Osteocyte (in vitro differentiated cells): ENCODE data around the gene DEDD. TPM values are rescaled to one million over a fixed set of nuclear protein-coding genes. Genes with fewer than 3 reads are reported as not detected.

Source experiments
- DNase-seq: peaks from one replicate; pipeline ENCODE4 v3.0.0; 2021; ENCODE audit warnings: mixed read lengths; ENCODE audit not compliant: unreplicated experiment; ENCODE audit errors: extremely low spot score
- H3K27ac Mint-ChIP-seq: one replicate; pipeline ENCODE4 v1.8.0; 2021; ENCODE audit warnings: mild to moderate bottlenecking, mixed read lengths; ENCODE audit not compliant: unreplicated experiment
- H3K27me3 Mint-ChIP-seq: one replicate; pipeline ENCODE4 v1.8.0; 2021; ENCODE audit warnings: mixed read lengths; ENCODE audit not compliant: unreplicated experiment
- H3K36me3 Mint-ChIP-seq: one replicate; pipeline ENCODE4 v1.8.0; 2021; ENCODE audit warnings: mixed read lengths; ENCODE audit not compliant: unreplicated experiment
- H3K4me1 Mint-ChIP-seq: one replicate; pipeline ENCODE4 v1.8.0; 2021; ENCODE audit warnings: mixed read lengths; ENCODE audit not compliant: unreplicated experiment
- H3K4me3 Mint-ChIP-seq: one replicate; pipeline ENCODE4 v1.8.0; 2021; ENCODE audit warnings: mild to moderate bottlenecking, moderate library complexity, mixed read lengths; ENCODE audit not compliant: unreplicated experiment
- H3K9me3 Mint-ChIP-seq: one replicate; pipeline ENCODE4 v1.8.0; 2021; ENCODE audit warnings: mixed read lengths; ENCODE audit not compliant: unreplicated experiment
- total RNA-seq: library from RNA; stranded (reverse); gene quantifications from 2 replicates; pipeline ENCODE4 v1.2.1, GENCODE V29; 2021
- TF ChIP-seq, protein P1 (sequence below): fragments of 200-600 bp; sonication (generic); IDR thresholded peaks from 2 replicates; pipeline ENCODE4 v1.5.0; 2021; ENCODE audit warnings: antibody characterized with exemption, mild to moderate bottlenecking, moderate library complexity

Gene DEDD
- total RNA-seq, 1 donor from 2014 or later, result 40.8 TPM

DNA sequence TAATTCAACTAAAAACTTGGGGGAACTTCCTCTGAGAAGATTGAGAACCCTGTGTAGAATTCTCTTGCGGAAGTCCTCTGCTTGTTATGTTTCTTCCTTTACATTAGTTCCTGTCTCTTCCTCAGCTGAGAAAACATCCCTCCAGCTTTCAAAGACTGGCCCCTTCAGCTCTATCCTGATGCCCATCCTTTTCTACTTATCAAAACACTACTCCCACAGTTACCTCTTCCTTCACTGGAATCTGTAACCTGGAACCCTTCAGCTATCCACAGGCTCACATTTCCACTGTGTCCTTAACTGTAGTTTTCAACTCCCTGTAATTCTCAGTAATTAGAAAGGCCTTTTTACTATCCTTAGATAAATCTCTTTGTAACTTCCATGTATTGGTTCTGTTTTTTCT, 6.0 kb upstream of the DEDD start:
- DNase-seq, result no peak
- Mint-ChIP-seq H3K27me3 (no peaks in the 10 kb centered on the region), H3K36me3 (peaks cover 2% of the 10 kb centered on the region), H3K4me3 (no peak overlapping the region), H3K9me3 (no peaks in the 10 kb centered on the region), H3K27ac (no peak overlapping the region), H3K4me1 (no peaks in the 10 kb centered on the region)
- TF ChIP-seq, protein P1, sequence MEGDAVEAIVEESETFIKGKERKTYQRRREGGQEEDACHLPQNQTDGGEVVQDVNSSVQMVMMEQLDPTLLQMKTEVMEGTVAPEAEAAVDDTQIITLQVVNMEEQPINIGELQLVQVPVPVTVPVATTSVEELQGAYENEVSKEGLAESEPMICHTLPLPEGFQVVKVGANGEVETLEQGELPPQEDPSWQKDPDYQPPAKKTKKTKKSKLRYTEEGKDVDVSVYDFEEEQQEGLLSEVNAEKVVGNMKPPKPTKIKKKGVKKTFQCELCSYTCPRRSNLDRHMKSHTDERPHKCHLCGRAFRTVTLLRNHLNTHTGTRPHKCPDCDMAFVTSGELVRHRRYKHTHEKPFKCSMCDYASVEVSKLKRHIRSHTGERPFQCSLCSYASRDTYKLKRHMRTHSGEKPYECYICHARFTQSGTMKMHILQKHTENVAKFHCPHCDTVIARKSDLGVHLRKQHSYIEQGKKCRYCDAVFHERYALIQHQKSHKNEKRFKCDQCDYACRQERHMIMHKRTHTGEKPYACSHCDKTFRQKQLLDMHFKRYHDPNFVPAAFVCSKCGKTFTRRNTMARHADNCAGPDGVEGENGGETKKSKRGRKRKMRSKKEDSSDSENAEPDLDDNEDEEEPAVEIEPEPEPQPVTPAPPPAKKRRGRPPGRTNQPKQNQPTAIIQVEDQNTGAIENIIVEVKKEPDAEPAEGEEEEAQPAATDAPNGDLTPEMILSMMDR, result no peak

DNA sequence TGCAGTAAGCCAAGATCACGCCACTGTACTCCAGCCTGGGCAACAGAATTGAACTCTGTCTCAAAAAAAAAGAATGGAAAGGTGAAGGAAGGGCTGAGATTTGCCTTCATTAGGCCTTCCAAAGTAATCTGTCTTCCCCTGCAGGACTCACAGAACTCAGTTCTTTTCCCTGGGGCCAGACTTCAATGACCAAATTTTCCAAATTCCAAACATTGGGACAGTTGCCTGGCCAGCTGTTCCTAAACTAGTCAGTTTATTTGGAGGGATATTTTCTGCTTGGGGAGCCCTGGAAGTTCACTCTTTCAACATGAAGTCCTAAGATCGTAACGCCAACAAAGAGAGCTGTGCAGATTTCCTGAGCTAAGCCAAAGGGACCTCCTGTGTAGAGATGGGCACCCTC, 5.4 kb upstream of the DEDD start:
- no peak for DNase-seq
- Mint-ChIP-seq H3K36me3 (peaks cover 2% of the 10 kb centered on the region), H3K27me3 (no peaks in the 10 kb centered on the region), H3K9me3 (no peaks in the 10 kb centered on the region), H3K27ac (no peak overlapping the region), H3K4me1 (no peaks in the 10 kb centered on the region), H3K4me3 (no peak overlapping the region)
- TF ChIP-seq, protein P1, result no peak

DNA sequence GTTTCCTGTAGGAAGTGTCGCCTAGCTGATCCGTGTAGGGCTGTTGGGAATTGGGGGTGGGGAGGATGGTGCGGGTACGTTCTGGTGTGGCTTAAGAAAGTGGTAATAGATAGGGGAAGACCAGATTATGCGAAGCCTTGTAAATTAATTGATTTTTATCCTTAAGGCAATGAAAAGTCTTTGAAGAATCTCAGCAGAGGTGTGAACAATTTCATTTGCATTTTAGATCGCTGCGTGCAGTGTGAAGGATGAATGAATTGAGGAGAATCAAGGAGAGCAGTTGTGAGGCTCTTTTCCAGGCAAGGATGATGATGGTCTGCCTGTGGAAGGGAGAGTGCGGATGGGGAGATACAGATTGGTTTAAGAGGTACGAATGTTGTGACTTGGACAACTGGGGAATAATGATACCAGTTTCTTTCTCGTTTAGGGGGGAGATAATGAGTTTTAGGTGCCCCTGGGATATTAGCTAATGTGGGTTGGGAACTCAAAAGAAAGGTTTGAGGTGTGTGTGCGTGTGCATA, 813 bp upstream of the DEDD start:
- no peak for DNase-seq
- Mint-ChIP-seq H3K27ac (no peak overlapping the region), H3K4me1 (peaks cover 22% of the 10 kb centered on the region), H3K9me3 (no peaks in the 10 kb centered on the region), H3K36me3 (peaks cover 12% of the 10 kb centered on the region), H3K27me3 (no peaks in the 10 kb centered on the region), H3K4me3 (no peak overlapping the region)
- TF ChIP-seq, protein P1, result no peak

DNA sequence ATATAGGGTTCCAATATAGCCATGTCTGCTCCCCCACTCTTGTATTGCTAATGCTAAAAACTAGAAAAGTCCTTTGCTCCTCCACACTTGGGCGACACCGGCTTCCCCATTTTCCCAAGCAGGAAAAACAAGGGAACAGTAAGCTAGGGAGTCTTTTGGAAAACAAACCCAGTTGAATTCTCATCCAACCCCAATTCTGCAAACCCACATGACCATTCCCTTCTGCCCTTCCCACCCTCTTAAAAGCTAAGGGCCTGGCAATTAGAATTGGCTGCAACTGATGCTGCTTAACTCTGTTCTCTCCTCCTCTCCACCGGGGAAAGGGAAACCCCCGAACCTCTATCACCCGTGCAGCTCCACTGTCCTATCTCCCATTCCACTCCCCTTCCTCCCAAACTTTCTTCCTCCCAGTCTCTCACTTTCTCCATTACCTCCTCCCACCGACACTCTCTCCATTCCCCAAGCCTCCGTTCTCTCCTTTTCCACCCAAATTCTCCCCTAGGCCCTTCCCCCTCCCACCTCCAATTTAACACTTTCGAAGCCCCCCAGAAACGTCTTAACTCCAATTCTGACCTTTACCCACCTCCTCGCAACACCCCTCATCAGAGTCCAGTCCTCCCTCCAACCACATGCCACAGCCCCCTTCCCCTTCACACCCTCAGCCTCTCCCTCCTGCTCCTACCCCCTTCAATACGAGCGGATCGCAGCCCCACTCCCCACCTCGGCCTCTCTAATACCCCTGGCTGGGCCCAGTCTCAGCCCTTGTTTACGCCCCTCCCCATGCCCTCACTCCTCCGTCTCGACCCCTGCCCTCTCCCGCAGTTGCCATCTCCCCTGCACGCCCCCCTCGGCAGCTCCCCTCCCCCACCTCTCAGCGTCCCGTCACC, 701 bp downstream of the DEDD start:
- Mint-ChIP-seq H3K36me3 (peaks cover 19% of the 10 kb centered on the region), H3K27me3 (no peaks in the 10 kb centered on the region), H3K27ac (no peak overlapping the region), H3K9me3 (no peaks in the 10 kb centered on the region), H3K4me3 (no peak overlapping the region), H3K4me1 (peaks cover 22% of the 10 kb centered on the region)
- TF ChIP-seq, protein P1, result no peak
- DNase-seq, result no peak

DNA sequence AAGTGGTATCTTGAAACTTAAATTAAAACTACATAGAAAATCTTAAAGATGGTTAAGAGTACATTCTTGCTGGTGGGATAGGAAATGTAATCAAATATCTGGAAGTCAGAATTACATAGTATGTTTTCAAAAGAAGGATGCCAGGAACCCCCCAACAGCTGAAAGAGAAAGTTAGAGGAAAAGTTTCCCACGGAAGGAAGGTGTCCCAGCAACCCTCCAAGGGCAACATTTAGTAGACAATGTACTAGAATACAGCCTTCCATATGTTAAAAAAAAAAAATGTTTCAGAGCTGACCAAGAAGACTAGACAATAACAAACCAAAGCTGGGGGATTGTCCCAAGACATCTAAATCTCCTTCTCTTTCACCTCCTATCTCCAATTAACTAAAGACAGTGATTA, 2.2 kb downstream of the DEDD start:
- no peak overlapping the region for H3K27ac Mint-ChIP-seq
- no peak for DNase-seq
- no peaks in the 10 kb centered on the region for H3K27me3 Mint-ChIP-seq
- peaks cover 24% of the 10 kb centered on the region for H3K4me1 Mint-ChIP-seq
- peaks cover 26% of the 10 kb centered on the region for H3K36me3 Mint-ChIP-seq
- TF ChIP-seq, protein P1, result no peak
- no peaks in the 10 kb centered on the region for H3K9me3 Mint-ChIP-seq
- H3K4me3 Mint-ChIP-seq, result no peak overlapping the region
